T47D (cell line): Measurements from ENCODE around the gene FOXO6.

Source experiments
- DNase-seq, 2 experiments: peaks; one replicate each; pipeline versions ENCODE4 v3.0.0 to v3.0.0-alpha.2; 2011 to 2012; ENCODE audit warnings: low read depth in 1 of 2, low spot score in 1 of 2
- JUND ChIP-seq: IDR thresholded peaks from 2 replicates; pipeline ENCODE4 v1.6.1; 2012; ENCODE audit warnings: low read depth
- in situ Hi-C: cut with HindIII; loops from 2 replicates; pipeline ENCODE4 v1.10.0; 2016; ENCODE audit warnings: low sequenced_read_pairs, low pct_unique_long_range_greater_than_20kb

FOXO6 gene

DNA sequence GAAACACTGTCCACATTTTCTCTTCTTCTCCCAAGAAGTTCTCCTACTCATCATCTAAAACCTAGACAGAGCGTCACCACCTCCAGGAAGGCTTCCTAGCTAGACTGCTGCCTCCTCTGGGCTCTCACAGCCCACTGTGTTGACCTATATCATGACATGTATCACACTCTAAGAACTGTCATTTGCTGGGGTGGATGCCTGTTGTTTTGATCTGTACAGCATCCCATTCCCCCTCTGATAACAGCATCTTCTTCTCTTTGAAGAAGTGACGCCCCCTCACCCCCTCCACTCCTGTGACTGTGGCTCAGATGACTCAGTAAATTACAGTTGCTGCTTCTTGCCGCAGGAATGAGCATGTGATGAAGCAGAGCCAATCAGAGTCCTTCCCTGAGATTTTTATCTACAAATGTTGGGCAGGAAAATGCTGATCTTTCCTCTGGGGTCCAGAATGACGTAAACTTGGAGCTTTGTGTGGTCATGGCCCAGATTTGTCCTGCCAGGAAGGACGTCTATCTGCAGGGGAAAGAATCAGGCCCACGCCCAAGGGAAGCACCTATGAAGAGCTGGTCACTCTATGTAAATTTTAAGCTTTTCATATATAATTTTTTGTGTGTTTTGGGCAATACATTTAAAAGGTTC is 28.0 kb upstream of the FOXO6 start:
- no peak for TF ChIP-seq JUND
- in situ Hi-C loops: no loop called here
- peak in 1 of 2 experiments; percentile 46 for DNase-seq

DNA sequence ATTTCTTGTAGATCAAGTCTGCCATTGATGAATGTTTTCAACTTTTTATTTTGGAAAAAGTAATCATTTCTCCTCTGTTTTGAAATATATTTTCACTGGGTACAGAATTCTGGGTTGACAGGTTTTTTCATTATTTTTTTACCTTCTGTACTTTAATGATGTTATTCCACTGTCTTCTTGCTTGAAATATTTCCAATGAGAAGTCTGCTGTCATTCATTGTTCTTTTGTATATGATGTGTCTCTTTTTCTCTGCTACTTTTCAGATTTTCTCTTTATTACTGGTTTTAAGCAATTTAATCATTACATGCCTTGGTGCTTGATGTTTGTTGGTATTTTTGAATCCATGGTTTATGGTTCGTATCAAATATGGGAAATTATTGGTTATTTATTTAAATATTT is 22.4 kb upstream of the FOXO6 start:
- in situ Hi-C loops: no loop called here
- no peak for TF ChIP-seq JUND
- DNase-seq: no peak

DNA sequence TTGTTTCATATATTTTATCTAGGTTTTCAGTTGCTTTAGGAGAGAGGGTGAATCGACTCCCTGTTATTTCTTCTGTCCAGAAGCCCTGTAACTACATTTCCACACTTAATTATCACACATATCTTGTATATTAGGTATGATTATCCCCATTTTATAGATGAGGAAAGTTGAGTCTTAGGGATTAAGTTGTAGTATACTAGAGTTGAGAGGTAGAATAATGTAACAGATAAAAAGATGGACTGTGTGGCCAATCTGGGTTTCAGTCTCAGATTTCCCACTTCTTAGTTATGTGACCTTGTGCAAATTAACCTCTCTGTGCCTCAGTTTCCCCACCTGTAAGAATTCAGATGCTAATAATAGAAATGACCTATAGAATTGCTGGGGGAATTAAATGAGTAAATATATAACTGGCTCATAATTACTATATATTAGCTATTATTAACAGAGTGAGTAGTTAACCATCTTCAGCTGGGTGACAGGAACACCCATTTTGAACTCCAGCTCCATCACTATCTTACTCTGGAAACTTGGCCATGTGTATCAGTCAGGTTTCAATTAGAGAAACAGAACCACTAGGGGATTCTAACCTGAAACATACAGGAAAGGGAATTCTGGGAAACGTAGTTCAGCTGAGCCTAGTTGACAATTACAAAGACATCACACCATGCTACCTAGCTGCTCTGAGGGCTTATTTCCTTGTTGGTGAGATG is 20.4 kb upstream of the FOXO6 start:
- peak in 1 of 2 experiments; percentile 49 for DNase-seq
- TF ChIP-seq JUND: no peak
- in situ Hi-C loops: no loop called here

DNA sequence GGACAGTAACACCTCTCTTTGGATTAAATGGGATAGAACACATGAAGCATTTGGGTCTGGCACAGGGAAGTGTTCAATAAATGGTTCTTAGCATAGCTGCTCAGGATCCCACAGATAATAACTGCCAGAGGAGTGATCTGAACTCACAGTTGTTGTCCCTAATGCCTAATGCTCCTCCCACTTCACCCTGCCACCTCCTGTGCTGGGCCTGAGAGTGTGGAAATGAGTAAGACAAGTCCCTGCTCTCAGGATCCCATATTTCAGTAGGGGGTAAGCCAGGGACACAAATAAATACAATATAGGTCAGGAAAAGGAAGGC is 19.9 kb upstream of the FOXO6 start:
- DNase-seq: no peak
- TF ChIP-seq JUND: no peak
- in situ Hi-C loops: no loop called here

DNA sequence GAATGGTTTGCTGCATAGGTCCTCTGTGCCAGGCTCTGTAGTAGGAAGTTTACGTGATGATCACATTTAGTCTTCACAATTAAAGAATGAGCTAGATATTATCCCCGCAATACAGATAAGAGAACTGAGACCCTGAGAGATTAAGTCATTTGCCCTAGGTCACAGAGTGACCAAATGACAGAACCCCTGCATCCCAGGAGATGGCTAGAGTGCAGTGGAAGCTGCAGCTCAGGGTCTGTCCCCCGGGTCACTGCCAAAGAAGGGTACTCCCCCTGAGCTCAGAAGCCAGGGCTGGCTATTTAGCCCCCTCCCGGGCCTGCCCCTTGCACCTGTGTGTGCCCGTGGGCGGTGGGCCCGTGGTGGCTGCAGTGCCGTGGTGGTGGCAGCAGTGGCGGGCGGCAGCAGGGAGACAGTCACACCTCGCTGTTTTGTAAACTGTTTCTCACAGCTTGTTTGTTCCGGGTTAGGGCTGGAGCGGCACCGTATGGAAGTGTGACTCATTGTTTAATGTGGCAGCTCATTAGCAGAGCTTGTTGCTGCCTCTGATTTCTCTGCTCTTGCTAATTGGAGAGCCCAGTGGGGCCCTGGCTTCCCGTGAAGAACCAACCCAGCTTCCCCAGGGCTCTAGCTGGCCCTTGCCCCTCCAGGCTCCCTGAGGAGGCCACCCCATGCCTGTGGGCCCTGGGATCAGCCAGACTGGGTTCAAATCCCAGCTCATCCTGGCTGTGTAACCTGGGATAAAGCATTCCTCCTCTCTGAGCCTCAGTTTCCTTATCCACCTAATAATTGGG is 19.3 kb upstream of the FOXO6 start:
- in situ Hi-C loops: no loop called here
- peak in 1 of 2 experiments; percentile 67 for DNase-seq
- 0 out of 2 replicates have a peak, but pooled peaks have one; percentile 24 for TF ChIP-seq JUND

DNA sequence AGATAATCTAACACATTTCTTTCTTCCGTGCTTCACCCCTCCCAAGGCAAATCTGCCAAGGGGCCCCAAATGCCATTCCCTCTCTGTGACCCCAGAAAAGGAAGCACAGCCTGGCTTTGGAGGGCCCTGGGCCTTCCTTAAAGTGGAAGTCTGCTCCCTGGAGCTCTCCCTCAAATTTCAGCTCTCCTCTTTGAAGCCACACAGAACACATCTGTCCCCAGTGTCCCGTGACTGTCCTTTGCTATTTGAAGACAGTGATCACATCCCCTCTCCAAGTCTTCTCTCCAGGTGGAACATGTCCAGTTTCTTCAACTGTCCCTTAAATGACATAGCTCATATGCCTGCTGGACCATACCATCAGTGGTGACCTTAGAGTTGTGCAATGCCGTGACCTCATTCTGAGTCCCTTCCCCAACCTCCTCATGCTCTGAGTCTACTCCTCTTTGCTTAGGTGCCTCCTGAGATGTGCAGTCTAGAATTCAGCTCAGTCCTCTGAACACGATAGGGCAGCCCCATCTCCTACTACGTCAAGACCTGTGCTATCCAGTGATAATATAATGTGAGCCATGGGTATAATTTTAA is 18.4 kb upstream of the FOXO6 start:
- in situ Hi-C loops: no loop called here
- DNase-seq: no peak
- TF ChIP-seq JUND: no peak

DNA sequence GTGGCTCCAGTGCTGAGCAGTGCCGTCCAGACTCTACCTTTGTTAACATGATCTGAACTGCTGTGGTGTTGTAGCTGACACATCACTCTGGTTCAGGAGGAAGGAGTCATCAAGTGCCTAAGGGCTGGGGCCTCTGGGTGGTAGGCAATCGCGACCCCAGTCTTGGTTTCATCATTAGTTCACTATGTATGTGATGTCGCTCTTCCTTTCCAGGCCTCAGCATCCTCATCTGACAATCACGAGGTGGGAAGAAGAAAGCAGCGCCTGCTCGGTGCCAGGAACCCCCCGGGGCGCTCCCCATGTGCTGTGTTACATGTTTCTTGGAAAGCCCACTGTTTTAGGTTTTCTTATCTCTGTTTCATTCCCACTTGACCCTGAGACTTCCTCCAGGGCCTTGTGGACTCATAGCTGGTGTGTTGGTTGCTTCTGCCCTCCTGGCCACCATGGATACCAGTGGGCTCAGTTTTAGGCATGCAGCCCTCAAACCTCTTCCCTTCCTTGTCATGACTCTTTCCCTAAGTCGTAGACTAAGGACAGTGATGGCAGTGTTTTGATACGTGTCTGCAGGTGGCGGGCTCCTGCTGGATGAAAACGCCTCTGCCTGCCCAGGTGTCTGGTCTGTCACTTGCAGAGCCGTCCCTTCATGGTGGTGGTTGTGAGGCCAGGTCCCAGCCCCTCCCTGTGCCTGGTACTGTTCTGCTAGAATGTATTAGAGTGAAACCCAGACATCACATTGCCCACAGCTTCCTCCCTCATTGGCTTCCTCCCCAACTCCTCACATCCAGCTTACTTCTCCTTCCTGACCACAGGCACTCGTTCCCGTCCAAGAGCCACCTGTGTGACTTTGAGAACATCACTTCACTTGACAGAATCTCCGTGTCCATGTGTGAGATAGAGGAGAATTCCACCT is 17.2 kb upstream of the FOXO6 start:
- in situ Hi-C loops: no loop called here
- TF ChIP-seq JUND: no peak
- DNase-seq: no peak

DNA sequence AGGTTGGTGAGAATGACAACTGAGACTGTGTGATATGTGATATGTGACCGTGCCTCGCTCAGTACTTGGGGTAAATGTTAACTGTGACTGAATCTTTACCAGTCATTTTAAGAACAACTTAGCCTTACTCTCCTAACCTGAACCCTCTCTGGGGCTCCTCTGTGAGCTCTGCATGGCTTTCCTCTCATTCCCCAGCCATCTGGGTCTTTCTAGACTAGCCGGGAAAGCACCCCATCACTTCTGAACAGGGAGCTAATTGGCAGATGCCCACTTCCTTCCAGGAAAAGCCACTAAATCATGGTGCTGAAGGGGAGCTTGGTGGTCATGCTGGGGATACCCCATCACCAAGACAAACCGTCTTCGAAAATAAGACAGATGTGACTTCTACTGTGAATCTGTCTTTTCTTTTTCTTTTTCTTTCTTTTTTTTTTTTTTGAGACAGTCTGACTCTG is 16.5 kb upstream of the FOXO6 start:
- TF ChIP-seq JUND: no peak
- in situ Hi-C loops: no loop called here
- DNase-seq: no peak

DNA sequence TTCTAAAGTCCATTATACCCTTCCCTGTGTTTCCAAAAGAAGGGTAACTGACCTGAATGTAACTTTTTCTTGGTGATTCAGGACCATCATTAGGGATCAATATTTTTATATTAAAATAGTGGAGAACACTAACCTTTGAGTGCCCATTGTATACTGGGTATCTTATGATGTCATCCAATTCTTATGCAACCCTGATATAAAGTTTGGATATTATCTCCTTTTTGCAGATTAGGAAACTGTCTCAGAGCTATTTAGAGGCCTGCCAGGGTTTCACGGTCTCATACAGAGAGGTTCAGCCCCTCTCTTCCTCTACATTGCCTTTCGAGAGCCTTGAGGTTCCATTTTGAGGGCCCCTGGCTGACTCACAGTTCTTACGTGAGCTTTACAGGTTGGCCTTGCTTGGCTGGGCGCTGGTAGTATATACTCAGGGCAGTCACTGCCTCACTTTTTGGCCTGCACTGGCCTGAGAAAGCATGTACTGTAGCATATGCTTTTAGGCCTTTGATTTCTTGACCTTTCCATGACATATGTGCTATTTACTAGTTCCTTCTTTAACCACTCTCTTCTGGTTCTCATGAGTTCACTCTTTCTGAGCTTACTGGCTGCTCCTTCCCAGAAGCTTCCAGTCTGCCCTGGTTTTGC is 15.7 kb upstream of the FOXO6 start:
- DNase-seq: no peak
- in situ Hi-C loops: no loop called here
- TF ChIP-seq JUND: no peak

DNA sequence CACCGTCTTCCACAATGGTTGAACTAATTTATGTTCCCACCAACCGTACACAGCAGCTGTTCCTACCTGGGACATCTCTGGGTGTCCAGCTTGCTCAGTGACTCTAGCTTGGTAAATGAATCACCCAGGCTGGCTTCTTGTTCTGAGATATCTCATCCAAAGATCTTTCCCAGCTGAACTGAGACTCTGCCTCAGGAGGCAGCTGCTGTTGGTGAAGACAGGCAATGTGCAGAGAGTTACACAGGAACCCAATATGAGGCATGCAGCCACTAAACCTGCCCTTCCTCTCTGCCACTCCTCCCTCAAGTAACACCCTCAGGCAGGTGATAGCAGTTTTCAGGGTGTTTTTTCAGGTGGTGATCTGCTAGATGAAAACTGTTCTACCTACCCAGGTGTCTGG is 14.0 kb upstream of the FOXO6 start:
- peak in 1 of 2 experiments; percentile 65 for DNase-seq
- no peak for TF ChIP-seq JUND
- in situ Hi-C loops: no loop called here

DNA sequence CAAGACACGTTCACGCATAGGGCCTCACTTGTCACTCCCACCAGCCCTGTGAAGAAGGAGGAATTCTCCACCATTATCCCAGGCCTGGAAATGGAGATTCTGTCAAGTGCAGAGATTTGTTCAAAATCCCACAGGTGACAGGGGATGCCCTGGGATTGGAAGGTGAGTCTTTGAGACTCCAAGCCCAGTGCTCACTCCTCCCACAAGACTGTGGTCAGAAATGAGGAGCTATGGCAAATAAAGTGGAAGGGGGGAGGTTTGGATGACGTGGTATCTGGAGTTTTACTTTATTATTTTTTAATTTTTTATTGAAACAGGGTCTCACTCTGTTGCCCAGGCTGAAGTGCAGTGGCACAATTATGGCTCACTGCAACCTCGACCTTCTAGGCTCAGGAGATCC is 12.8 kb upstream of the FOXO6 start:
- in situ Hi-C loops: no loop called here
- no peak for TF ChIP-seq JUND
- DNase-seq: no peak
